Measurements from ENCODE around the gene MRTO4. TPM values are rescaled to one million over a fixed set of nuclear protein-coding genes. Genes with fewer than 3 reads are reported as not detected.
A peak's percentile ranks its signal among the peaks of the same experiment; 100 is the strongest.

Gene MRTO4
- 100 to 1,000 TPM in 1 of 2 donors, 10 to 100 TPM in 1; 65.5 to 139 TPM for total RNA-seq

- peak within 1 kb of the TSS; percentile 99 for H3K4me3 Mint-ChIP-seq
- H3K9me3 Mint-ChIP-seq = no peaks in the 10 kb centered on the region
- peaks cover 22 to 24% of the 10 kb centered on the region in 2 donors for H3K4me1 Mint-ChIP-seq (ENCODE audit: low read depth in 2 of 2)
- H3K36me3 Mint-ChIP-seq = peaks cover 13% of the 10 kb centered on the region
- DNase-seq (ENCODE audit: low spot score) (peak; percentile 93), ATAC-seq (peak; percentile 94 to 96)
- peak within 1 kb of the TSS; percentile 92 to 93 for H3K27ac Mint-ChIP-seq
- no peaks in the 10 kb centered on the region for H3K27me3 Mint-ChIP-seq
Observed at GRCh38 chr1:19251305-19252196, at the start of gene MRTO4, which contains the start of gene EMC1. Gene MRTO4 (plus strand): TSS chr1:19251805. CDS start chr1:19251836, 31 bp downstream. Gene EMC1 (minus strand): TSS chr1:19251524. CDS start chr1:19251509, 15 bp downstream.

- H3K4me1 Mint-ChIP-seq (ENCODE audit: low read depth in 2 of 2) = peaks cover 33 to 38% of the 10 kb centered on the region in 2 donors
Observed at GRCh38 chr1:19202396-19202795, 49.2 kb upstream of the MRTO4 start.

GRCh38 chr1:19203440-19203839 lies 48.2 kb upstream of the MRTO4 start:
- H3K36me3 Mint-ChIP-seq = peaks cover 5% of the 10 kb centered on the region
- no peak overlapping the region for H3K27ac Mint-ChIP-seq
- no peak for ATAC-seq

More at GRCh38 chr1:19202396-19202795, 49.2 kb upstream of the MRTO4 start:
- DNase-seq (ENCODE audit: low spot score) (no peak), ATAC-seq (no peak)
- no peaks in the 10 kb centered on the region for H3K27me3 Mint-ChIP-seq
- H3K27ac Mint-ChIP-seq = peak overlapping the region in 1 of 2 donors; percentile 79
- no peak overlapping the region for H3K4me3 Mint-ChIP-seq
- H3K36me3 Mint-ChIP-seq = peaks cover 8% of the 10 kb centered on the region
- H3K9me3 Mint-ChIP-seq = no peaks in the 10 kb centered on the region

GRCh38 chr1:19204446-19205266 lies 46.9 kb upstream of the MRTO4 start:
- peak overlapping the region in 1 of 2 donors; percentile 8 for H3K27ac Mint-ChIP-seq
- ATAC-seq = no peak
- H3K4me1 Mint-ChIP-seq (ENCODE audit: low read depth in 2 of 2) = peaks cover 41 to 47% of the 10 kb centered on the region in 2 donors
- no peak for DNase-seq (ENCODE audit: low spot score)
- no peak overlapping the region for H3K4me3 Mint-ChIP-seq
- no peaks in the 10 kb centered on the region for H3K27me3 Mint-ChIP-seq
- no peaks in the 10 kb centered on the region for H3K9me3 Mint-ChIP-seq
- H3K36me3 Mint-ChIP-seq = no peaks in the 10 kb centered on the region

More at GRCh38 chr1:19203440-19203839, 48.2 kb upstream of the MRTO4 start:
- no peak for DNase-seq (ENCODE audit: low spot score)
- Mint-ChIP-seq H3K9me3 (no peaks in the 10 kb centered on the region), H3K27me3 (no peaks in the 10 kb centered on the region), H3K4me1 (ENCODE audit: low read depth in 2 of 2) (peaks cover 36 to 45% of the 10 kb centered on the region in 2 donors), H3K4me3 (no peak overlapping the region)

- H3K27me3 Mint-ChIP-seq = no peaks in the 10 kb centered on the region
- H3K27ac Mint-ChIP-seq = peak overlapping the region in 1 of 2 donors; percentile 8
- H3K9me3 Mint-ChIP-seq = no peaks in the 10 kb centered on the region
- peak overlapping the region; percentile 13 for H3K4me3 Mint-ChIP-seq
- no peaks in the 10 kb centered on the region for H3K36me3 Mint-ChIP-seq
- ATAC-seq = no peak
- DNase-seq (ENCODE audit: low spot score) = no peak
- peaks cover 44 to 50% of the 10 kb centered on the region in 2 donors for H3K4me1 Mint-ChIP-seq (ENCODE audit: low read depth in 2 of 2)
Observed at GRCh38 chr1:19205403-19205802, 46.2 kb upstream of the MRTO4 start.

GRCh38 chr1:19205845-19206244 lies 45.8 kb upstream of the MRTO4 start:
- H3K9me3 Mint-ChIP-seq = no peaks in the 10 kb centered on the region
- no peak for ATAC-seq
- H3K36me3 Mint-ChIP-seq = peaks cover 3% of the 10 kb centered on the region
- no peaks in the 10 kb centered on the region for H3K27me3 Mint-ChIP-seq
- DNase-seq (ENCODE audit: low spot score) = no peak
- H3K4me1 Mint-ChIP-seq (ENCODE audit: low read depth in 2 of 2) = peaks cover 48 to 55% of the 10 kb centered on the region in 2 donors
- H3K27ac Mint-ChIP-seq = peak overlapping the region in 1 of 2 donors; percentile 8
- peak overlapping the region; percentile 13 for H3K4me3 Mint-ChIP-seq

- ATAC-seq = no peak
- peak overlapping the region; percentile 45 for H3K4me3 Mint-ChIP-seq
- peak overlapping the region in 1 of 2 donors; percentile 22 for H3K27ac Mint-ChIP-seq
- peaks cover 48 to 57% of the 10 kb centered on the region in 2 donors for H3K4me1 Mint-ChIP-seq (ENCODE audit: low read depth in 2 of 2)
- H3K36me3 Mint-ChIP-seq = peaks cover 4% of the 10 kb centered on the region
- no peak for DNase-seq (ENCODE audit: low spot score)
- H3K27me3 Mint-ChIP-seq = no peaks in the 10 kb centered on the region
- H3K9me3 Mint-ChIP-seq = no peaks in the 10 kb centered on the region
Observed at GRCh38 chr1:19206947-19207346, 44.7 kb upstream of the MRTO4 start.

GRCh38 chr1:19208710-19209438 lies 42.7 kb upstream of the MRTO4 start:
- H3K4me1 Mint-ChIP-seq (ENCODE audit: low read depth in 2 of 2) = peaks cover 46 to 65% of the 10 kb centered on the region in 2 donors
- no peaks in the 10 kb centered on the region for H3K9me3 Mint-ChIP-seq
- H3K27me3 Mint-ChIP-seq = no peaks in the 10 kb centered on the region
- peak overlapping the region; percentile 92 for H3K4me3 Mint-ChIP-seq
- peaks cover 8% of the 10 kb centered on the region for H3K36me3 Mint-ChIP-seq
- DNase-seq (ENCODE audit: low spot score) = no peak
- H3K27ac Mint-ChIP-seq = peak overlapping the region; percentile 96 to 99
- ATAC-seq = no peak

GRCh38 chr1:19209439-19209989 lies 42.1 kb upstream of the MRTO4 start:
- Mint-ChIP-seq H3K27me3 (no peaks in the 10 kb centered on the region), H3K4me1 (ENCODE audit: low read depth in 2 of 2) (peaks cover 48 to 67% of the 10 kb centered on the region in 2 donors), H3K9me3 (no peaks in the 10 kb centered on the region), H3K36me3 (peaks cover 10% of the 10 kb centered on the region), H3K27ac (peak overlapping the region; percentile 96 to 99), H3K4me3 (peak overlapping the region; percentile 92)
- peak; percentile 85 to 87 for ATAC-seq
- DNase-seq (ENCODE audit: low spot score) = peak; percentile 89

GRCh38 chr1:19209990-19210771 lies 41.4 kb upstream of the MRTO4 start, which contains the start of gene UBR4:
Gene UBR4 (minus strand): TSS chr1:19210266. CDS start chr1:19210248, 18 bp downstream.
- H3K4me1 Mint-ChIP-seq (ENCODE audit: low read depth in 2 of 2) = peaks cover 42 to 60% of the 10 kb centered on the region in 2 donors
- H3K9me3 Mint-ChIP-seq = no peaks in the 10 kb centered on the region
- peaks cover 12% of the 10 kb centered on the region for H3K36me3 Mint-ChIP-seq
- no peaks in the 10 kb centered on the region for H3K27me3 Mint-ChIP-seq
- H3K27ac Mint-ChIP-seq = peak within 1 kb of the TSS; percentile 96 to 99
- DNase-seq (ENCODE audit: low spot score) (peak; percentile 97), ATAC-seq (peak; percentile 95 to 96)
- peak within 1 kb of the TSS; percentile 92 for H3K4me3 Mint-ChIP-seq

- Mint-ChIP-seq H3K27ac (peak overlapping the region; percentile 96 to 99), H3K4me3 (peak overlapping the region; percentile 92), H3K4me1 (ENCODE audit: low read depth in 2 of 2) (peaks cover 38 to 53% of the 10 kb centered on the region in 2 donors), H3K9me3 (no peaks in the 10 kb centered on the region), H3K36me3 (peaks cover 16% of the 10 kb centered on the region), H3K27me3 (no peaks in the 10 kb centered on the region)
- ATAC-seq (no peak), DNase-seq (ENCODE audit: low spot score) (no peak)
Observed at GRCh38 chr1:19210772-19211549, 40.6 kb upstream of the MRTO4 start.

All from natural killer cell treated with Interleukin-12 subunit alpha and Interleukin-12 subunit beta and Interleukin-15 and Interleukin-18, amount 100 ng/mL, for 72 hours (primary cell).